ENCODE results near the gene ENOX1. TPM values are rescaled to one million over a fixed set of nuclear protein-coding genes. Genes with fewer than 3 reads are reported as not detected.

ENOX1 gene
- total and polyA plus RNA-seq, 2 donors (not counting 3 experiments of a cell fraction or from before 2014, with no cell fraction given): 0.17 to 0.97 TPM

- Histone ChIP-seq H3K4me2 (ENCODE audit: insufficient read depth, low read length) (no peak overlapping the region), H3K9me3 (replicated peaks; ENCODE audit: control insufficient read depth, insufficient read depth, low read length) (no peaks in the 10 kb centered on the region), H3K27me3 (ENCODE audit: control insufficient read depth in 2 of 2, insufficient read depth in 2 of 2, low read length in 2 of 2) (no peaks in the 10 kb centered on the region), H3K27ac (ENCODE audit: insufficient read depth, low read depth, low read length) (no peak overlapping the region), H3K4me3 (replicated peaks in 1 of 3; ENCODE audit: insufficient read depth in 1 of 3, low read depth in 1 of 3, low read length in 3 of 3) (no peak overlapping the region), H2AFZ (ENCODE audit: low read depth, low read length) (no peak overlapping the region), H3K79me2 (ENCODE audit: control insufficient read depth, insufficient read depth, low read length) (no peaks in the 10 kb centered on the region), H3K9ac (replicated peaks; ENCODE audit: extremely low read depth, insufficient read depth, low read length) (no peak overlapping the region), H3K9me1 (replicated peaks; ENCODE audit: control insufficient read depth, extremely low read depth, insufficient read depth, low read length) (no peaks in the 10 kb centered on the region), H4K20me1 (replicated peaks; ENCODE audit: control insufficient read depth, extremely low read depth, insufficient read depth, low read length) (no peaks in the 10 kb centered on the region), H3K36me3 (ENCODE audit: control insufficient read depth in 2 of 2, extremely low read depth in 1 of 2, insufficient read depth in 2 of 2, low read length in 2 of 2) (no peaks in the 10 kb centered on the region), H3K4me1 (ENCODE audit: control insufficient read depth, extremely low read depth, insufficient read depth, low read length) (no peaks in the 10 kb centered on the region)
- POLR2A ChIA-PET: no interaction called here
- DNase-seq (ENCODE audit: low read depth, low spot score): no peak
- TF ChIP-seq POLR2AphosphoS5 (IDR thresholded peaks at IDR 0.05; ENCODE audit: insufficient read depth, low read depth, low read length) (no peak), EZH2 (IDR thresholded peaks at IDR 0.05; ENCODE audit: borderline replicate concordance, low read depth, low read length, severe bottlenecking) (no peak), FOS (IDR thresholded peaks at IDR 0.05; ENCODE audit: borderline replicate concordance, insufficient read depth, low read length) (no peak), MYC (IDR thresholded peaks at IDR 0.05; ENCODE audit: low read depth, low read length) (no peak), GATA2 (IDR thresholded peaks at IDR 0.05; ENCODE audit: insufficient read depth, insufficient read length, low read depth, low read length) (no peak), POLR2A (IDR thresholded peaks at IDR 0.05; ENCODE audit: low read depth, low read length) (no peak), JUN (IDR thresholded peaks at IDR 0.05; ENCODE audit: borderline replicate concordance, insufficient read depth, insufficient read length, low read depth) (no peak)
- TF ChIP-seq, protein P1, sequence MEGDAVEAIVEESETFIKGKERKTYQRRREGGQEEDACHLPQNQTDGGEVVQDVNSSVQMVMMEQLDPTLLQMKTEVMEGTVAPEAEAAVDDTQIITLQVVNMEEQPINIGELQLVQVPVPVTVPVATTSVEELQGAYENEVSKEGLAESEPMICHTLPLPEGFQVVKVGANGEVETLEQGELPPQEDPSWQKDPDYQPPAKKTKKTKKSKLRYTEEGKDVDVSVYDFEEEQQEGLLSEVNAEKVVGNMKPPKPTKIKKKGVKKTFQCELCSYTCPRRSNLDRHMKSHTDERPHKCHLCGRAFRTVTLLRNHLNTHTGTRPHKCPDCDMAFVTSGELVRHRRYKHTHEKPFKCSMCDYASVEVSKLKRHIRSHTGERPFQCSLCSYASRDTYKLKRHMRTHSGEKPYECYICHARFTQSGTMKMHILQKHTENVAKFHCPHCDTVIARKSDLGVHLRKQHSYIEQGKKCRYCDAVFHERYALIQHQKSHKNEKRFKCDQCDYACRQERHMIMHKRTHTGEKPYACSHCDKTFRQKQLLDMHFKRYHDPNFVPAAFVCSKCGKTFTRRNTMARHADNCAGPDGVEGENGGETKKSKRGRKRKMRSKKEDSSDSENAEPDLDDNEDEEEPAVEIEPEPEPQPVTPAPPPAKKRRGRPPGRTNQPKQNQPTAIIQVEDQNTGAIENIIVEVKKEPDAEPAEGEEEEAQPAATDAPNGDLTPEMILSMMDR (IDR thresholded peaks at IDR 0.05; ENCODE audit: extremely low read depth in 1 of 2, insufficient read depth in 1 of 2, low read depth in 1 of 2, low read length in 2 of 2): no peak
- TF ChIP-seq, protein P2, sequence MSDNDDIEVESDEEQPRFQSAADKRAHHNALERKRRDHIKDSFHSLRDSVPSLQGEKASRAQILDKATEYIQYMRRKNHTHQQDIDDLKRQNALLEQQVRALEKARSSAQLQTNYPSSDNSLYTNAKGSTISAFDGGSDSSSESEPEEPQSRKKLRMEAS (IDR thresholded peaks at IDR 0.05; ENCODE audit: insufficient read depth, insufficient read length): no peak
- no TSS peak for BruUV-seq (replicated peaks)
- CTCF ChIA-PET: no interaction called here
- intact Hi-C loops (cut with micrococcal nuclease): no loop called here
- no peak for FAIRE-seq
- dilution Hi-C loops (cut with MboI; ENCODE audit: extremely low pct_ligation_motif_present, low sequenced_read_pairs): no loop called here
These were observed 123.2 kb downstream of the ENOX1 start for GRCh38 chr13:43663474-43664090.
